ENCODE results near the gene CREB3L4. TPM values are rescaled to one million over a fixed set of nuclear protein-coding genes. Genes with fewer than 3 reads are reported as not detected.
A peak's percentile ranks its signal among the peaks of the same experiment; 100 is the strongest.

The CREB3L4 gene
- total and polyA plus RNA-seq, 2 of the 13 experiments (the other 11 are each of a cell fraction or from before 2014, with no cell fraction given): 9.9 to 18.7 TPM

GRCh38 chr1:153922972-153923925 lies 44.5 kb upstream of the CREB3L4 start, which contains the start of gene GATAD2B (continued):
- TF ChIP-seq ZNF331 (CRISPR knock-in tag; IDR thresholded peaks at IDR 0.05): peak; percentile 70; the same call in 1 of the 2 replicates
- peak; percentile 41; the same call in 1 of the 2 replicates for TF ChIP-seq ZNF274 (CRISPR knock-in tag; IDR thresholded peaks at IDR 0.05)
- peak; percentile 88 for TF ChIP-seq THAP11 (CRISPR knock-in tag; IDR thresholded peaks at IDR 0.05)
- peak; percentile 69 for TF ChIP-seq HDAC1 (CRISPR knock-in tag; IDR thresholded peaks at IDR 0.05)
- peak; percentile 30; the same call in 1 of the 2 replicates for TF ChIP-seq ZNF276 (CRISPR knock-in tag; IDR thresholded peaks at IDR 0.05; ENCODE audit: low read depth)
- TF ChIP-seq ZNF598 (CRISPR knock-in tag; IDR thresholded peaks at IDR 0.05; ENCODE audit: borderline replicate concordance): no peak
- TF ChIP-seq WIZ (CRISPR knock-in tag; IDR thresholded peaks at IDR 0.05): no peak; the same call in 1 of the 2 replicates
- no peak for TF ChIP-seq NR0B2 (CRISPR knock-in tag; IDR thresholded peaks at IDR 0.05)
- 0 out of 2 replicates have a peak, but pooled peaks have one; percentile 36 for TF ChIP-seq ATF7-NPFF (CRISPR knock-in tag; IDR thresholded peaks at IDR 0.05; ENCODE audit: low read depth)
- no peak for TF ChIP-seq ZNF615 (CRISPR knock-in tag; IDR thresholded peaks at IDR 0.05; ENCODE audit: borderline replicate concordance)
- TF ChIP-seq ZNF670 (CRISPR knock-in tag; IDR thresholded peaks at IDR 0.05; ENCODE audit: borderline replicate concordance): peak; percentile 63; the same call in 1 of the 2 replicates
- 0 out of 2 replicates have a peak, but pooled peaks have one; percentile 47 for TF ChIP-seq ARNTL (CRISPR knock-in tag; IDR thresholded peaks at IDR 0.05)
- 0 out of 2 replicates have a peak, but pooled peaks have one; percentile 20 for TF ChIP-seq ZBTB44 (CRISPR knock-in tag; IDR thresholded peaks at IDR 0.05)
- TF ChIP-seq CCDC6 (CRISPR knock-in tag; IDR thresholded peaks at IDR 0.05): 0 out of 2 replicates have a peak, but pooled peaks have one; percentile 11
- no peak for TF ChIP-seq NFAT5 (CRISPR knock-in tag; IDR thresholded peaks at IDR 0.05)
- no peak for TF ChIP-seq ZBTB8A (CRISPR knock-in tag; IDR thresholded peaks at IDR 0.05; ENCODE audit: borderline replicate concordance, low read depth)
- no peak for TF ChIP-seq KAT7 (CRISPR knock-in tag; IDR thresholded peaks at IDR 0.05; ENCODE audit: borderline replicate concordance)
- peak; percentile 68; the same call in 1 of the 2 replicates for TF ChIP-seq MXD4 (CRISPR knock-in tag; IDR thresholded peaks at IDR 0.05)
- no peak for TF ChIP-seq KLF6 (CRISPR knock-in tag; IDR thresholded peaks at IDR 0.05)

Measured in HepG2 (cell line).